Measurements from ENCODE around the gene HORMAD2. TPM values are rescaled to one million over a fixed set of nuclear protein-coding genes. Genes with fewer than 3 reads are reported as not detected.

Gene HORMAD2
- total and polyA plus RNA-seq, 4 donors = 0.02 to 0.46 TPM; not detected in 2

DNA sequence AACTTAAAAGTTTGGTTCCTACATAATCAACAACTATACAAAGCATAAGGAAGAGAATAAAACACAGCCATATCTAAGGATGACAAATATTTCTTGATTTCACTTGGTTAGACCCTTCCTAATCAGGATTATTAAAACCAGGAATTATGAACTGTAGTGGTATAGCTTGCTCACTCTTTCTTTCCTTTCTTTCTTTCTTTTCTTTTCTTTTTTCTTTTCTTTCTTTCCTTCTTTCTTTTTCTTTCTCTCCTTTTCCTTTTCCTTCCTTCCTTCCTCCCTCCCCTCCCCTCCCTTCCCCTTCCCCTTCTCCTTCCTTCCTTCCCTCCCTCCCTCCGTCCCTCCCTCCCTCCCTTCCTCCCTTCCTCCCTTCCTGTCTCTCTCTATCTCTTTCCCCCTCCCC, 78.0 kb downstream of the HORMAD2 start:
- no peak for ATAC-seq (ENCODE audit: insufficient read depth, low FRiP score)
- 40 to 54% methylated on average over 1 of the region's 1 CpG for WGBS, 2 donors

DNA sequence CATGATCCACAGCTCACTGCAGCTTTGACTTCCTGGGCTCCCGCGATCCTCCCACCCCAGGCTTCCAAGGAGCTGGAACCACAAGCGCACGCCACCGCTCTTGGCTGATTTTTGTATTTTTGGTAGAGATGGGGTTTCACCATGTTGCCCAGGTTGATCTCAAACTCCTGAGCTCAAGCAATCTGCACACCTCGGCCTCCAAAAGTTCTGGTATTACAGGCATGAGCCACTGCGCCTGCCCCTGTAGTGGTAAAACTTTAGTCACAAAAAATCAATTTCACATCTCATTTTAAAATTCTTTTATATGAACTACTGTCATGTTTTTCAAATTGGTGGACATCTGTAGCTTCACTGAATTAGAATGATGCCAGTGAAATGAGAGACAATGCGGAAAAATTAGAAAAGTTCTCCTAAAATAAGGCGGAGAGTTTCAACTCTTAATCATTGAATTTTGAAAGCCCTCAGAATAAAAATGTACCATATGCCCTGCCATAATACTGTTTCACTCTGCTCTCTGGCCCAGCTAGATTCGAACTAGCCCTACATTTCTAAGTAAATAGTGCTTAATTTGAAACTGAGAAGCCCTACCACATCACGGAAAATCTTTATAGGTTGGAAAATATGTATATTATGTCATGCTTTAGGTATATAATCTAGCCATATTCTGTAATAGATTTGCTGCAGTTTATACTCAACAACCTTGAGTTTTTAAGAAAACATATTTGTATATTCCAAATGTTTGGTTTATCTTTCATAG, 78.7 kb downstream of the HORMAD2 start:
- TF ChIP-seq, protein P1, sequence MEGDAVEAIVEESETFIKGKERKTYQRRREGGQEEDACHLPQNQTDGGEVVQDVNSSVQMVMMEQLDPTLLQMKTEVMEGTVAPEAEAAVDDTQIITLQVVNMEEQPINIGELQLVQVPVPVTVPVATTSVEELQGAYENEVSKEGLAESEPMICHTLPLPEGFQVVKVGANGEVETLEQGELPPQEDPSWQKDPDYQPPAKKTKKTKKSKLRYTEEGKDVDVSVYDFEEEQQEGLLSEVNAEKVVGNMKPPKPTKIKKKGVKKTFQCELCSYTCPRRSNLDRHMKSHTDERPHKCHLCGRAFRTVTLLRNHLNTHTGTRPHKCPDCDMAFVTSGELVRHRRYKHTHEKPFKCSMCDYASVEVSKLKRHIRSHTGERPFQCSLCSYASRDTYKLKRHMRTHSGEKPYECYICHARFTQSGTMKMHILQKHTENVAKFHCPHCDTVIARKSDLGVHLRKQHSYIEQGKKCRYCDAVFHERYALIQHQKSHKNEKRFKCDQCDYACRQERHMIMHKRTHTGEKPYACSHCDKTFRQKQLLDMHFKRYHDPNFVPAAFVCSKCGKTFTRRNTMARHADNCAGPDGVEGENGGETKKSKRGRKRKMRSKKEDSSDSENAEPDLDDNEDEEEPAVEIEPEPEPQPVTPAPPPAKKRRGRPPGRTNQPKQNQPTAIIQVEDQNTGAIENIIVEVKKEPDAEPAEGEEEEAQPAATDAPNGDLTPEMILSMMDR (IDR thresholded peaks at IDR 0.05; ENCODE audit: control extremely low read depth, extremely low read depth) = no peak
- Histone ChIP-seq H3K27ac (ENCODE audit: low read depth in 1 of 2, low read length in 1 of 2) (no peak overlapping the region), H3K27me3 (ENCODE audit: control insufficient read depth in 3 of 3, insufficient read depth in 3 of 3, low read length in 2 of 3) (no peaks in the 10 kb centered on the region), H3K36me3 (ENCODE audit: control insufficient read depth in 4 of 4, insufficient read depth in 4 of 4, low read length in 4 of 4) (no peaks in the 10 kb centered on the region), H3K4me1 (ENCODE audit: control insufficient read depth in 5 of 5, insufficient read depth in 5 of 5, low read length in 5 of 5) (peaks cover 0 to 12% (median 0%) of the 10 kb centered on the region in 5 donors), H3K4me3 (no peak overlapping the region), H3K9me3 (ENCODE audit: control insufficient read depth in 4 of 4, insufficient read depth in 3 of 4, low read length in 3 of 4) (no peaks in the 10 kb centered on the region), H3K9ac (ENCODE audit: insufficient read depth in 1 of 2, low read length in 2 of 2) (no peak overlapping the region)
- 90 to 93% methylated on average over 11 of the region's 11 CpGs for WGBS, 2 donors
- peak in 1 of 3 donors; percentile 25 for DNase-seq
- ATAC-seq (ENCODE audit: insufficient read depth, low FRiP score) = no peak

More for the DNA sequence above, 78.0 kb downstream of the HORMAD2 start:
- Histone ChIP-seq H3K9ac (ENCODE audit: insufficient read depth in 1 of 2, low read length in 2 of 2) (no peak overlapping the region), H3K4me3 (no peak overlapping the region), H3K4me1 (ENCODE audit: control insufficient read depth in 5 of 5, insufficient read depth in 5 of 5, low read length in 5 of 5) (peaks cover 0 to 12% (median 0%) of the 10 kb centered on the region in 5 donors), H3K9me3 (ENCODE audit: control insufficient read depth in 4 of 4, insufficient read depth in 3 of 4, low read length in 3 of 4) (no peaks in the 10 kb centered on the region), H3K27me3 (ENCODE audit: control insufficient read depth in 3 of 3, insufficient read depth in 3 of 3, low read length in 2 of 3) (no peaks in the 10 kb centered on the region), H3K27ac (ENCODE audit: low read depth in 1 of 2, low read length in 1 of 2) (no peak overlapping the region), H3K36me3 (ENCODE audit: control insufficient read depth in 4 of 4, insufficient read depth in 4 of 4, low read length in 4 of 4) (no peaks in the 10 kb centered on the region)
- TF ChIP-seq, protein P1 (IDR thresholded peaks at IDR 0.05; ENCODE audit: control extremely low read depth, extremely low read depth) = no peak
- no peak for DNase-seq

DNA sequence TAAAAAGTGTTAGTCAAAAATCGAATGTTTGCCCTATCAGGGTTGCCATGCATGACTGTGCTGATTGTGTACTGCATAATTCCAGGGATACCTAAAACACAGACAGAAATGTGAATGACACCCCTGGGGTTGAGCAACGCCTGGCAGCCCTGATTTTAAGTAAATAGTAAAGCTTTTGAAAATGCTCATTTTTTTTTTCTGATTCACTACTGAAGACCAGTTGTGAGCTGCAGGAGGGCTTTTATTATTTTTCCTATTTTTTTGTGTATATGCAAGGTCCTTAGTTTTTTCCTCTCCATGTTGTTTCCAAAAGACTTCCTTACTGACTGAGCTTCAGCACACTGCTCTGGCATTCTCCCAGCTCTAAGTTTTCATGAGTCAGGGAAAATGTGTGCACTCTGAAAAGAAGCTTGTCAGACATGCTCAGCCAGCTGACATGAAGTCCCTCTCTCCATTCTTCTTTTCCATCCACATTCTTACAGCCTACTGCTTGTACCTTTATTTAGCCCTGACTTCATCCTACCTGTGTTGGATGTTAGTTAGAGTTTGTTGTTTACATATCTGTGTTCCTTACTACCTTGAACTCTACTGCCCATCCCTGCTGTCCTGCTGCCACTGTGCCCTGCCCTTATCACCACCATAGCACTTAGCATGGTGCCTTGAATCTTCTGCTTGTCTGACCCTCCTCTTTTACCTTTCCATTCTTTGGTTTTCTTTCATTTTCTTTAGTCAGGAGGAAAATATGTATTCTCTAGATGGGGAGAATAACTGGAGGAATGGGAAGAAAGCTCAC, 79.5 kb downstream of the HORMAD2 start:
- H3K9me3 ChIP-seq (ENCODE audit: control insufficient read depth in 4 of 4, insufficient read depth in 3 of 4, low read length in 3 of 4) = no peaks in the 10 kb centered on the region
- peak overlapping the region in 1 of 2 donors; percentile 56 for H3K9ac ChIP-seq (ENCODE audit: insufficient read depth in 1 of 2, low read length in 2 of 2)
- H3K27me3 ChIP-seq (ENCODE audit: control insufficient read depth in 3 of 3, insufficient read depth in 3 of 3, low read length in 2 of 3) = no peaks in the 10 kb centered on the region
- H3K4me3 ChIP-seq = no peak overlapping the region
- TF ChIP-seq, protein P1 (IDR thresholded peaks at IDR 0.05; ENCODE audit: control extremely low read depth, extremely low read depth) = no peak
- H3K36me3 ChIP-seq (ENCODE audit: control insufficient read depth in 4 of 4, insufficient read depth in 4 of 4, low read length in 4 of 4) = no peaks in the 10 kb centered on the region
- DNase-seq (peak; percentile 57 to 94 (median 88)), ATAC-seq (ENCODE audit: insufficient read depth, low FRiP score) (no peak)
- H3K4me1 ChIP-seq (ENCODE audit: control insufficient read depth in 5 of 5, insufficient read depth in 5 of 5, low read length in 5 of 5) = peaks cover 0 to 12% (median 0%) of the 10 kb centered on the region in 5 donors
- H3K27ac ChIP-seq (ENCODE audit: low read depth in 1 of 2, low read length in 1 of 2) = no peak overlapping the region
- WGBS, 2 donors = 40 to 69% methylated on average over 2 of the region's 2 CpGs
